HEK293 (cell line): ENCODE measurements around the gene APOC3.

Experiments used
- ZNF114 ChIP-seq: fragments of 450-650 bp; formaldehyde crosslinking; IDR thresholded peaks from 2 replicates; pipeline ENCODE4 v1.5.0; 2017; ENCODE audit warnings: missing biosample characterization, missing genetic modification characterization
- ZNF513 ChIP-seq: fragments of 450-650 bp; IDR thresholded peaks from 2 replicates; pipeline ENCODE4 v1.5.1; 2018; ENCODE audit warnings: missing biosample characterization, missing genetic modification characterization

DNA sequence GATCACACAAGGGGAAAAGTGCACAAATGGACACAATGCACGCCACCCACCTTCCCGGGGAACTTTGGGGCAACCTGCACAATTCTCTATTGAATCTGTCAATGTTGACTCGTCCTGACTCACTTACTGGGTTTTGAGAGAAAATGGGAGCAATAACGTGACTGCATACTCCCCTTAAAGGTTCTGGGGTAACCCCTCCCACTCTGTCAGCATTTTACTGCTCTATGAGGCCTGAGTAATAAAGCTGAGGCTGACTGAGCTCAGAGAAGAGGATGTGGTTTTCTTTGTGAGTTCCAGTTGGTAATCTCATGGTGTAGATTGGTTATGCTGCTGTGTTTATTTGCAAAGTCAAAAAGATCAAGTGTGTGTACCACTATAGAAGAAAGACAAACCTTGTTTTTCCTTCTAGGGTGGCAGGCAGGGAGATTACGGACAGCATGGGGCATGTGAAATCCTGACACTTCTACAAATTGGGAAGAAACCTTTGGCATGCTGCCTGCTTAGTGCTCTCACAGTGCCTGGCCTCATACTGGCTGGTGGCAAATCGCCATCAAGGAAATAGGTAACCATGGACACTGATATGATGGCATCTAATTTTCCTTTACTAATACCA is 23.9 kb downstream of the APOC3 start:
- TF ChIP-seq ZNF114 (tag by site-specific recombination) (no peak), ZNF513 (no peak)
